GM12878 (cell line): Measurements from ENCODE around the gene MRNIP. TPM values are rescaled to one million over a fixed set of nuclear protein-coding genes. Genes with fewer than 3 reads are reported as not detected.

Source experiments
- ATAC-seq: fragments of 200-7000 bp; cut with Tn5 transposase; 3 replicates; pipeline ENCODE4 v1.9.1; 2020; ENCODE audit warnings: mild to moderate bottlenecking, moderate library complexity
- BruUV-seq: library from RNA; stranded (reverse); fragments of 400-500 nt; replicated peaks from 2 replicates; lab custom pipeline; 2021; lab: Mats Ljungman, UMichigan
- CTCF ChIA-PET: fragments of 300-600 bp; sonication (Branson Sonifier 250); formaldehyde crosslinking; extraction: SDS; loops from one replicate; lab custom pipeline; 2021; ENCODE audit warnings: inconsistent platforms; lab: Yijun Ruan, JAX
- POLR2A ChIA-PET: fragments of 350-600 bp; formaldehyde crosslinking; extraction: SDS; loops from one replicate; lab custom pipeline; 2021; ENCODE audit warnings: inconsistent platforms; lab: Charles Lee
- RAD21 ChIA-PET: fragments of 300-600 bp; sonication (Branson Sonifier 250); formaldehyde crosslinking; loops from one replicate; lab custom pipeline; 2023; ENCODE audit warnings: antibody characterized with exemption; ENCODE audit not compliant: unreplicated experiment; lab: Charles Lee
- SMC1A ChIA-PET: fragments of 300-600 bp; sonication (Branson Sonifier 250); formaldehyde crosslinking; loops from one replicate; lab custom pipeline; 2023; ENCODE audit not compliant: unreplicated experiment, uncharacterized antibody; lab: Charles Lee
- DNase-seq: peaks from one replicate; pipeline ENCODE4 v3.0.0-alpha.2; 2011; ENCODE audit warnings: low read depth, low spot score
- FAIRE-seq: peaks from 3 replicates; lab custom pipeline; 2011; peaks lifted over from hg19 to GRCh38; lab: Jason Lieb, UNC
- H2AFZ ChIP-seq: 2 replicates; pipeline ENCODE4 v1.6.0; 2011; ENCODE audit warnings: low read depth, low read length, control low read depth; ENCODE audit not compliant: control insufficient read depth
- H3K27ac ChIP-seq: 2 replicates; pipeline ENCODE4 v1.5.1; 2011; ENCODE audit warnings: control low read depth; ENCODE audit not compliant: control insufficient read depth, insufficient read depth
- H3K27me3 ChIP-seq, 2 experiments: replicated peaks in 1 of 2; 2 replicates each; pipeline versions ENCODE4 v1.6.0 to v1.6.1; 2011; ENCODE audit warnings: low read length in 1 of 2; ENCODE audit not compliant: control insufficient read depth in 2 of 2, insufficient read depth in 2 of 2
- H3K36me3 ChIP-seq, 2 experiments: 2 replicates each; pipeline ENCODE4 v1.5.1; 2011; ENCODE audit warnings: low read length in 1 of 2; ENCODE audit not compliant: control insufficient read depth in 2 of 2, insufficient read depth in 2 of 2
- H3K4me1 ChIP-seq: 2 replicates; pipeline ENCODE4 v1.6.1; 2011; ENCODE audit warnings: mild to moderate bottlenecking, low read length, moderate library complexity, mixed read lengths; ENCODE audit not compliant: control insufficient read depth, insufficient read depth
- H3K4me2 ChIP-seq: 2 replicates; pipeline ENCODE4 v1.6.0; 2011; ENCODE audit warnings: control low read depth; ENCODE audit not compliant: control insufficient read depth, insufficient read depth
- H3K4me3 ChIP-seq: fragments of 200-600 bp; sonication (generic); 2 replicates; pipeline ENCODE4 v1.5.1; 2016
- H3K79me2 ChIP-seq: 2 replicates; pipeline ENCODE4 v1.6.0; 2011; ENCODE audit warnings: low read length; ENCODE audit not compliant: control insufficient read depth, insufficient read depth
- H3K9ac ChIP-seq: 2 replicates; pipeline ENCODE4 v1.8.0; 2011; ENCODE audit warnings: low read length, control low read depth, mixed read lengths; ENCODE audit not compliant: control insufficient read depth, insufficient read depth
- H3K9me3 ChIP-seq: replicated peaks from 3 replicates; pipeline ENCODE4 v1.5.1; 2011; ENCODE audit warnings: mild to moderate bottlenecking, low read length; ENCODE audit not compliant: control insufficient read depth, insufficient read depth
- H4K20me1 ChIP-seq: 2 replicates; pipeline ENCODE4 v1.6.0; 2011; ENCODE audit not compliant: control insufficient read depth, insufficient read depth
- DPF2 ChIP-seq: fragments of 450-650 bp; IDR thresholded peaks from 2 replicates; pipeline ENCODE4 v1.6.1; 2017; ENCODE audit warnings: mild to moderate bottlenecking
- FOS ChIP-seq: IDR thresholded peaks from 3 replicates; pipeline ENCODE4 v1.6.1; 2011; ENCODE audit warnings: borderline replicate concordance; ENCODE audit not compliant: insufficient read length; ENCODE audit errors: extremely low read depth
- IKZF1 ChIP-seq: fragments of 450-650 bp; conservative IDR thresholded peaks from 2 replicates; pipeline ENCODE4 v1.6.1; 2017; ENCODE audit warnings: antibody characterized with exemption, mild to moderate bottlenecking
- RUNX3 ChIP-seq: IDR thresholded peaks from 2 replicates; pipeline ENCODE4 v1.6.1; 2012; ENCODE audit warnings: low read length, inconsistent platforms
- SPI1 ChIP-seq: IDR thresholded peaks from 2 replicates; pipeline ENCODE4 v1.6.1; 2011; ENCODE audit warnings: low read depth, mild to moderate bottlenecking, low read length, moderate library complexity, borderline replicate concordance; ENCODE audit not compliant: insufficient read depth
- STAT1 ChIP-seq: fragments of 450-650 bp; conservative IDR thresholded peaks from 2 replicates; pipeline ENCODE4 v1.6.1; 2014; ENCODE audit warnings: antibody characterized with exemption, mild to moderate bottlenecking
- USF2 ChIP-seq: IDR thresholded peaks from 2 replicates; pipeline ENCODE4 v1.6.1; 2011; ENCODE audit warnings: low read depth, low read length, improper control_type of control experiment, borderline replicate concordance
- WGBS: methylation state at CpG from one replicate; pipeline ENCODE4 v1.1.6; 2016; ENCODE audit warnings: low lambda C conversion rate; ENCODE audit not compliant: insufficient replicate concordance, insufficient coverage; ENCODE audit errors: missing lambda C conversion rate; 5-methylcytosine and 5-hydroxymethylcytosine counted together
- in situ Hi-C: fragments of 300-500 bp; cut with MboI; formaldehyde crosslinking; loops from 9 replicates; pipeline ENCODE4 v1.14.3; 2018; ENCODE audit warnings: mixed read lengths
- intact Hi-C: fragments of 100-400 bp; cut with micrococcal nuclease; formaldehyde crosslinking; loops from one replicate; pipeline ENCODE4 v1.14.2; 2022; ENCODE audit not compliant: unreplicated experiment
- polyA plus RNA-seq, 11 experiments: library from polyadenylated mRNA; depleted of rRNA in 4 of 11; unstranded in 6 of 11; stranded (reverse) in 5 of 11; fragments of >200 nt; fragmentation: Nextera tagmentation in 4 of 11; fragmentation: Illumina TruSeq in 1 of 11; extraction: Ambion mirVana in 4 of 11; extraction: Trizol in 1 of 11; gene quantifications; 1 replicate in 1 of 11; 2 replicates in 10 of 11; pipeline versions ENCODE4 v1.2.1 to v1.2.3, GENCODE V29; 2011 to 2016; ENCODE audit warnings: inconsistent platforms in 2 of 11, missing spikeins in 2 of 11, low read depth in 1 of 11
- total RNA-seq, 4 experiments: library from RNA; depleted of rRNA in 3 of 4; stranded (reverse); fragments of >200 nt in 3 of 4; fragmentation: Illumina TruSeq in 1 of 4; extraction: Trizol in 1 of 4; gene quantifications; 2 replicates each; pipeline versions ENCODE4 v1.2.1 to v1.2.3, GENCODE V29; 2013 to 2021
- TF ChIP-seq, protein P1 (sequence below): fragments of 450-650 bp; IDR thresholded peaks from 2 replicates; pipeline ENCODE4 v1.6.1; 2017; ENCODE audit warnings: mild to moderate bottlenecking, moderate library complexity

The MRNIP gene
- total and polyA plus RNA-seq, 10 of the 15 experiments (the other 5 are each of a cell fraction or from before 2014, with no cell fraction given): 2.4 to 30.4 (median 13.1) TPM

GRCh38 chr5:179792612-179793467 lies 65.8 kb downstream of the MRNIP start:
- WGBS: 65% methylated on average over 22 of the region's 24 CpGs
- no peak for FAIRE-seq
- H3K4me3 ChIP-seq: no peak overlapping the region
- H4K20me1 ChIP-seq: no peaks in the 10 kb centered on the region
- H3K27me3 ChIP-seq: no peaks in the 10 kb centered on the region
- TF ChIP-seq SPI1 (peak; percentile 74), RUNX3 (0 out of 2 replicates have a peak, but pooled peaks have one; percentile 6), FOS (no peak), STAT1 (no peak), DPF2 (peak; percentile 51; the same call in 1 of the 2 replicates), USF2 (no peak), IKZF1 (0 out of 2 replicates have a peak, but pooled peaks have one; percentile 16)
- TF ChIP-seq, protein P1, sequence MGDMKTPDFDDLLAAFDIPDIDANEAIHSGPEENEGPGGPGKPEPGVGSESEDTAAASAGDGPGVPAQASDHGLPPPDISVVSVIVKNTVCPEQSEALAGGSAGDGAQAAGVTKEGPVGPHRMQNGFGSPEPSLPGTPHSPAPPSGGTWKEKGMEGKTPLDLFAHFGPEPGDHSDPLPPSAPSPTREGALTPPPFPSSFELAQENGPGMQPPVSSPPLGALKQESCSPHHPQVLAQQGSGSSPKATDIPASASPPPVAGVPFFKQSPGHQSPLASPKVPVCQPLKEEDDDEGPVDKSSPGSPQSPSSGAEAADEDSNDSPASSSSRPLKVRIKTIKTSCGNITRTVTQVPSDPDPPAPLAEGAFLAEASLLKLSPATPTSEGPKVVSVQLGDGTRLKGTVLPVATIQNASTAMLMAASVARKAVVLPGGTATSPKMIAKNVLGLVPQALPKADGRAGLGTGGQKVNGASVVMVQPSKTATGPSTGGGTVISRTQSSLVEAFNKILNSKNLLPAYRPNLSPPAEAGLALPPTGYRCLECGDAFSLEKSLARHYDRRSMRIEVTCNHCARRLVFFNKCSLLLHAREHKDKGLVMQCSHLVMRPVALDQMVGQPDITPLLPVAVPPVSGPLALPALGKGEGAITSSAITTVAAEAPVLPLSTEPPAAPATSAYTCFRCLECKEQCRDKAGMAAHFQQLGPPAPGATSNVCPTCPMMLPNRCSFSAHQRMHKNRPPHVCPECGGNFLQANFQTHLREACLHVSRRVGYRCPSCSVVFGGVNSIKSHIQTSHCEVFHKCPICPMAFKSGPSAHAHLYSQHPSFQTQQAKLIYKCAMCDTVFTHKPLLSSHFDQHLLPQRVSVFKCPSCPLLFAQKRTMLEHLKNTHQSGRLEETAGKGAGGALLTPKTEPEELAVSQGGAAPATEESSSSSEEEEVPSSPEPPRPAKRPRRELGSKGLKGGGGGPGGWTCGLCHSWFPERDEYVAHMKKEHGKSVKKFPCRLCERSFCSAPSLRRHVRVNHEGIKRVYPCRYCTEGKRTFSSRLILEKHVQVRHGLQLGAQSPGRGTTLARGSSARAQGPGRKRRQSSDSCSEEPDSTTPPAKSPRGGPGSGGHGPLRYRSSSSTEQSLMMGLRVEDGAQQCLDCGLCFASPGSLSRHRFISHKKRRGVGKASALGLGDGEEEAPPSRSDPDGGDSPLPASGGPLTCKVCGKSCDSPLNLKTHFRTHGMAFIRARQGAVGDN: no peak
- TF ChIP-seq, all 136 proteins: peak for 4
- SMC1A ChIA-PET: interaction anchor here (0.9 to 1.2 kb wide), 3 partner anchors 8 to 31 kb away, joined by 3 to 4 read pairs (median 3); no protein-coding TSS in a partner anchor
- no peak overlapping the region for H2AFZ ChIP-seq
- RAD21 ChIA-PET: no interaction called here
- no peak overlapping the region for H3K4me2 ChIP-seq
- intact Hi-C loops (no loop called here), in situ Hi-C loops (loop anchor here (25.0 kb wide), 1 partner anchor 294 kb away; no protein-coding TSS in a partner anchor)
- CTCF ChIA-PET: interaction anchor here (0.6 to 2.9 kb wide), 7 partner anchors 18 to 114 kb away, joined by 3 to 14 read pairs (median 4); partner anchors contain the start of gene SQSTM1
- ATAC-seq: no peak
- POLR2A ChIA-PET: interaction anchor here (0.8 kb wide), 1 partner anchor 13 kb away, joined by 3 read pairs; no protein-coding TSS in a partner anchor
- H3K9me3 ChIP-seq: no peaks in the 10 kb centered on the region
- peaks cover 23% of the 10 kb centered on the region for H3K4me1 ChIP-seq
- H3K36me3 ChIP-seq: no peaks in the 10 kb centered on the region; a peak in 2 of 4 replicates
- H3K79me2 ChIP-seq: no peaks in the 10 kb centered on the region
- DNase-seq: no peak
- H3K27ac ChIP-seq: no peak overlapping the region
- H3K9ac ChIP-seq: no peak overlapping the region
- BruUV-seq: no TSS peak
